Colonic mucosa (tissue), 4 donors: ENCODE data around the gene DOCK10. TPM values are rescaled to one million over a fixed set of nuclear protein-coding genes. Genes with fewer than 3 reads are reported as not detected.

Experiments used
- DNase-seq: peaks from one replicate; pipeline ENCODE4 v3.0.0-alpha.2; 2020
- H3K27ac ChIP-seq: fragments of 200-600 bp; one replicate; pipeline ENCODE4 v1.8.0; 2021
- H3K27me3 ChIP-seq: fragments of 200-600 bp; one replicate; pipeline ENCODE4 v1.8.0; 2021
- H3K36me3 ChIP-seq: fragments of 200-600 bp; one replicate; pipeline ENCODE4 v1.8.0; 2021
- H3K4me1 ChIP-seq: fragments of 200-600 bp; one replicate; pipeline ENCODE4 v1.8.0; 2021; ENCODE audit warnings: mild to moderate bottlenecking
- H3K4me3 ChIP-seq: fragments of 200-600 bp; one replicate; pipeline ENCODE4 v1.8.0; 2021
- H3K9ac ChIP-seq, 2 donors: one replicate each; pipeline ENCODE4 v1.7.0; 2013; ENCODE audit warnings: control low read depth in 2 of 2, low read depth in 2 of 2, low read length in 2 of 2
- H3K9me3 ChIP-seq: fragments of 200-600 bp; one replicate; pipeline ENCODE4 v1.8.0; 2021
- CTCF ChIP-seq: fragments of 200-600 bp; IDR thresholded peaks from one replicate; pipeline ENCODE4 v1.8.0; 2022; ENCODE audit warnings: antibody characterized with exemption, mild to moderate bottlenecking
- intact Hi-C: fragments of 100-400 bp; cut with DNase I; formaldehyde crosslinking; loops from one replicate; pipeline ENCODE4 v1.14.1; 2022
- total RNA-seq, 2 donors: library from RNA; stranded (reverse); fragmentation: NEBNext Ultra II Directional in 1 of 2; extraction: Animal tissue kit (Norgen Biotek cat#: 25700) in 1 of 2; gene quantifications; one replicate each; pipeline ENCODE4 v1.2.1, GENCODE V29; 2021
- donor health status: healthy.
- donor health status: DM: no; HTN: no; CAD: no.
- donor health status: DM: no; HTN: no; CAD: no.

DOCK10 gene
- total RNA-seq, 2 donors from 2014 or later: 13.5 to 17.4 TPM

GRCh38 chr2:224987733-224988132 lies 54.5 kb downstream of the DOCK10 start:
- H3K9me3 ChIP-seq: no peaks in the 10 kb centered on the region
- H3K4me3 ChIP-seq: no peak overlapping the region
- H3K36me3 ChIP-seq: no peaks in the 10 kb centered on the region
- no peak overlapping the region for H3K27ac ChIP-seq
- intact Hi-C loops: no loop called here
- H3K4me1 ChIP-seq: no peaks in the 10 kb centered on the region
- no peak overlapping the region for H3K9ac ChIP-seq
- no peaks in the 10 kb centered on the region for H3K27me3 ChIP-seq
- no peak for DNase-seq
- TF ChIP-seq CTCF: no peak

GRCh38 chr2:224986477-224986876 lies 55.8 kb downstream of the DOCK10 start:
- H3K27ac ChIP-seq: no peak overlapping the region
- TF ChIP-seq CTCF: no peak
- no peak overlapping the region for H3K9ac ChIP-seq
- no peaks in the 10 kb centered on the region for H3K4me1 ChIP-seq
- H3K27me3 ChIP-seq: no peaks in the 10 kb centered on the region
- no peaks in the 10 kb centered on the region for H3K36me3 ChIP-seq
- H3K4me3 ChIP-seq: no peak overlapping the region
- DNase-seq: no peak
- intact Hi-C loops: no loop called here
- H3K9me3 ChIP-seq: no peaks in the 10 kb centered on the region

- H3K9ac ChIP-seq: no peak overlapping the region
- intact Hi-C loops: no loop called here
- H3K9me3 ChIP-seq: no peaks in the 10 kb centered on the region
- no peak for TF ChIP-seq CTCF
- DNase-seq: no peak
- H3K4me3 ChIP-seq: no peak overlapping the region
- no peaks in the 10 kb centered on the region for H3K4me1 ChIP-seq
- no peaks in the 10 kb centered on the region for H3K36me3 ChIP-seq
- no peaks in the 10 kb centered on the region for H3K27me3 ChIP-seq
- peak overlapping the region; percentile 21 for H3K27ac ChIP-seq
These were observed 57.6 kb downstream of the DOCK10 start for GRCh38 chr2:224984637-224985036.

GRCh38 chr2:224983712-224984554 lies 58.3 kb downstream of the DOCK10 start:
- no peak for TF ChIP-seq CTCF
- Histone ChIP-seq H3K4me3 (no peak overlapping the region), H3K36me3 (no peaks in the 10 kb centered on the region), H3K9ac (no peak overlapping the region), H3K4me1 (no peaks in the 10 kb centered on the region), H3K27ac (peak overlapping the region; percentile 28), H3K9me3 (no peaks in the 10 kb centered on the region), H3K27me3 (no peaks in the 10 kb centered on the region)
- no peak for DNase-seq
- intact Hi-C loops: no loop called here

GRCh38 chr2:224982910-224983711 lies 59.2 kb downstream of the DOCK10 start:
- no peak for DNase-seq
- TF ChIP-seq CTCF: no peak
- Histone ChIP-seq H3K27me3 (no peaks in the 10 kb centered on the region), H3K9ac (no peak overlapping the region), H3K9me3 (no peaks in the 10 kb centered on the region), H3K36me3 (no peaks in the 10 kb centered on the region), H3K4me1 (no peaks in the 10 kb centered on the region), H3K4me3 (no peak overlapping the region), H3K27ac (peak overlapping the region; percentile 28)
- intact Hi-C loops: no loop called here
